Keratinocyte (primary cell): Measurements from ENCODE around the gene B4GALT4. TPM values are rescaled to one million over a fixed set of nuclear protein-coding genes. Genes with fewer than 3 reads are reported as not detected.

Source experiments
- DNase-seq: peaks from one replicate; pipeline ENCODE4 v3.0.0-alpha.2; 2011; ENCODE audit warnings: low read depth, missing footprints, low spot score
- FAIRE-seq: peaks from 2 replicates; lab custom pipeline; 2011; peaks lifted over from hg19 to GRCh38; lab: Jason Lieb, UNC
- H2AFZ ChIP-seq: 2 replicates; pipeline ENCODE4 v1.6.0; 2012; ENCODE audit warnings: low read length, control low read depth, inconsistent platforms; ENCODE audit not compliant: control insufficient read depth
- H3K27ac ChIP-seq: 2 replicates; pipeline ENCODE4 v1.5.1; 2011; ENCODE audit warnings: low read length; ENCODE audit not compliant: control insufficient read depth, insufficient read depth
- H3K27me3 ChIP-seq: 3 replicates; pipeline ENCODE4 v1.6.0; 2011; ENCODE audit warnings: low read length; ENCODE audit not compliant: control insufficient read depth, insufficient read depth; ENCODE audit errors: extremely low read depth
- H3K36me3 ChIP-seq, 2 experiments: 2 replicates in 1 of 2; 3 replicates in 1 of 2; pipeline ENCODE4 v1.5.1; 2011; ENCODE audit warnings: low read length in 2 of 2, mild to moderate bottlenecking in 1 of 2; ENCODE audit not compliant: control insufficient read depth in 2 of 2, insufficient read depth in 2 of 2; ENCODE audit errors: extremely low read depth in 1 of 2
- H3K4me1 ChIP-seq: 3 replicates; pipeline ENCODE4 v1.5.1; 2011; ENCODE audit warnings: low read length; ENCODE audit not compliant: control insufficient read depth, insufficient read depth; ENCODE audit errors: extremely low read depth
- H3K4me2 ChIP-seq: 3 replicates; pipeline ENCODE4 v1.6.0; 2011; ENCODE audit warnings: low read depth, low read length; ENCODE audit not compliant: control insufficient read depth, insufficient read depth; ENCODE audit errors: extremely low read depth
- H3K4me3 ChIP-seq, 3 experiments: fragments of 200-600 bp in 1 of 3; sonication (generic) in 1 of 3; 2 replicates in 2 of 3; 3 replicates in 1 of 3; pipeline ENCODE4 v1.5.1; 2011 to 2016; ENCODE audit warnings: low read length in 3 of 3, mild to moderate bottlenecking in 3 of 3, control low read depth in 2 of 3, inconsistent platforms in 1 of 3, low read depth in 1 of 3, mixed read lengths in 1 of 3, mixed run types in 1 of 3, moderate library complexity in 1 of 3; ENCODE audit not compliant: control insufficient read depth in 2 of 3, insufficient read depth in 2 of 3; ENCODE audit errors: extremely low read depth in 1 of 3
- H3K79me2 ChIP-seq: 2 replicates; pipeline ENCODE4 v1.6.0; 2012; ENCODE audit warnings: low read length; ENCODE audit not compliant: control insufficient read depth, insufficient read depth
- H3K9ac ChIP-seq: 3 replicates; pipeline ENCODE4 v1.6.0; 2011; ENCODE audit warnings: low read length; ENCODE audit not compliant: control insufficient read depth, insufficient read depth; ENCODE audit errors: extremely low read depth
- H3K9me1 ChIP-seq: 3 replicates; pipeline ENCODE4 v1.6.0; 2011; ENCODE audit warnings: low read length; ENCODE audit not compliant: control insufficient read depth, insufficient read depth; ENCODE audit errors: extremely low read depth
- H3K9me3 ChIP-seq: 2 replicates; pipeline ENCODE4 v1.5.1; 2012; ENCODE audit warnings: low read depth, low read length; ENCODE audit not compliant: control insufficient read depth
- H4K20me1 ChIP-seq: 3 replicates; pipeline ENCODE4 v1.6.0; 2011; ENCODE audit warnings: low read length; ENCODE audit not compliant: control insufficient read depth, insufficient read depth; ENCODE audit errors: extremely low read depth
- CTCF ChIP-seq, 3 experiments: IDR thresholded peaks in 1 of 3; conservative IDR thresholded peaks in 1 of 3; optimal IDR thresholded peaks in 1 of 3; 2 replicates in 2 of 3; 3 replicates in 1 of 3; pipeline versions ENCODE3 to v1.5.1; 2011; ENCODE audit warnings: low read length in 3 of 3, mild to moderate bottlenecking in 3 of 3, moderate library complexity in 2 of 3, control low read depth in 1 of 3, inconsistent platforms in 1 of 3; ENCODE audit not compliant: insufficient read depth in 2 of 3; ENCODE audit errors: extremely low read depth in 1 of 3
- EZH2 ChIP-seq: IDR thresholded peaks from one replicate; pipeline ENCODE4 v1.6.1; 2012; ENCODE audit warnings: inconsistent platforms, mild to moderate bottlenecking, low read length, moderate library complexity
- dilution Hi-C: fragments of 300-500 bp; cut with MboI; formaldehyde crosslinking; loops from one replicate; pipeline ENCODE4 v1.7.0; 2020; ENCODE audit warnings: low sequenced_read_pairs; ENCODE audit not compliant: extremely low pct_ligation_motif_present
- polyA plus RNA-seq, 5 experiments: library from polyadenylated mRNA; depleted of rRNA in 3 of 5; stranded (reverse) in 3 of 5; stranded (forward) in 1 of 5; unstranded in 1 of 5; fragments of >200 nt; gene quantifications; 1 replicate in 1 of 5; 2 replicates in 3 of 5; 3 replicates in 1 of 5; pipeline versions ENCODE4 v1.2.1 to v1.2.3, GENCODE V29; 2011 to 2012; ENCODE audit warnings: missing spikeins in 2 of 5, low read depth in 1 of 5, low replicate concordance in 1 of 5

Gene B4GALT4
- polyA plus RNA-seq, 1 donor (not counting 4 experiments of a cell fraction or from before 2014, with no cell fraction given), result 43.3 TPM

- Histone ChIP-seq H4K20me1 (no peaks in the 10 kb centered on the region), H3K27ac (no peak overlapping the region), H3K9ac (no peak overlapping the region), H3K36me3 (peaks cover 20 to 26% of the 10 kb centered on the region in 2 experiments), H2AFZ (no peak overlapping the region), H3K9me1 (no peaks in the 10 kb centered on the region), H3K4me1 (no peaks in the 10 kb centered on the region), H3K4me2 (no peak overlapping the region), H3K27me3 (no peaks in the 10 kb centered on the region), H3K79me2 (peaks cover 14% of the 10 kb centered on the region), H3K4me3 (no peak overlapping the region), H3K9me3 (no peaks in the 10 kb centered on the region)
- dilution Hi-C loops, result no loop called here
- no peak for TF ChIP-seq EZH2
- no peak for TF ChIP-seq CTCF (optimal IDR thresholded peaks at IDR 0.05 in 1 of 3, IDR thresholded peaks at IDR 0.05 in 1 of 3, conservative IDR thresholded peaks at IDR 0.05 in 1 of 3; ENCODE audit: extremely low read depth in 1 of 3, insufficient read depth in 2 of 3, low read length in 3 of 3)
- no peak for FAIRE-seq
- no peak for DNase-seq
Measured at GRCh38 chr3:119228373-119229145, 12.1 kb downstream of the B4GALT4 start.

GRCh38 chr3:119227070-119227850 is 13.4 kb downstream of the B4GALT4 start:
- TF ChIP-seq CTCF (optimal IDR thresholded peaks at IDR 0.05 in 1 of 3, IDR thresholded peaks at IDR 0.05 in 1 of 3, conservative IDR thresholded peaks at IDR 0.05 in 1 of 3; ENCODE audit: extremely low read depth in 1 of 3, insufficient read depth in 2 of 3, low read length in 3 of 3), result no peak
- no peak for TF ChIP-seq EZH2
- H3K27ac ChIP-seq, result no peak overlapping the region
- dilution Hi-C loops, result no loop called here
- no peak for DNase-seq
- H2AFZ ChIP-seq, result no peak overlapping the region
- no peaks in the 10 kb centered on the region for H3K9me3 ChIP-seq
- peaks cover 28 to 31% of the 10 kb centered on the region in 2 experiments for H3K36me3 ChIP-seq
- no peaks in the 10 kb centered on the region for H3K27me3 ChIP-seq
- H3K4me3 ChIP-seq, result no peak overlapping the region
- H3K9me1 ChIP-seq, result no peaks in the 10 kb centered on the region
- peaks cover 10% of the 10 kb centered on the region for H3K79me2 ChIP-seq
- no peak for FAIRE-seq
- H3K4me1 ChIP-seq, result no peaks in the 10 kb centered on the region
- H3K4me2 ChIP-seq, result no peak overlapping the region
- H3K9ac ChIP-seq, result no peak overlapping the region
- no peaks in the 10 kb centered on the region for H4K20me1 ChIP-seq
